Measurements from ENCODE around the gene PRAC1.

- TF ChIP-seq POLR2AphosphoS5 (IDR thresholded peaks at IDR 0.05; ENCODE audit: low read depth, low read length) (no peak), POLR2A (IDR thresholded peaks at IDR 0.05; ENCODE audit: low read depth, low read length) (no peak), TAF1 (IDR thresholded peaks at IDR 0.05; ENCODE audit: borderline replicate concordance, low read depth, low read length) (no peak)
Observed at GRCh38 chr17:48679385-48680096, 42.8 kb downstream of the PRAC1 start.

Data from GM12892 (cell line).